ENCODE data around the gene MRPL10. TPM values are rescaled to one million over a fixed set of nuclear protein-coding genes. Genes with fewer than 3 reads are reported as not detected.
A peak's percentile ranks its signal among the peaks of the same experiment; 100 is the strongest.

MRPL10 gene
- total RNA-seq, 4 donors from 2014 or later, result 23.4 to 33.4 (median 29.9) TPM

- Histone ChIP-seq H3K4me1 (peaks cover 0 to 18% (median 3%) of the 10 kb centered on the region in 4 donors), H3K36me3 (peaks cover 0 to 94% (median 31%) of the 10 kb centered on the region in 3 donors), H3K4me3 (no peak overlapping the region), H3K9me3 (no peaks in the 10 kb centered on the region), H3K27me3 (no peaks in the 10 kb centered on the region), H3K27ac (peak overlapping the region in 2 of 4 donors; percentile 25 to 57)
- 53 to 58% methylated on average over 9 of the region's 9 CpGs for WGBS, 2 donors
- TF ChIP-seq POLR2A (IDR thresholded peaks at IDR 0.05), result no peak
- TF ChIP-seq, protein P1, sequence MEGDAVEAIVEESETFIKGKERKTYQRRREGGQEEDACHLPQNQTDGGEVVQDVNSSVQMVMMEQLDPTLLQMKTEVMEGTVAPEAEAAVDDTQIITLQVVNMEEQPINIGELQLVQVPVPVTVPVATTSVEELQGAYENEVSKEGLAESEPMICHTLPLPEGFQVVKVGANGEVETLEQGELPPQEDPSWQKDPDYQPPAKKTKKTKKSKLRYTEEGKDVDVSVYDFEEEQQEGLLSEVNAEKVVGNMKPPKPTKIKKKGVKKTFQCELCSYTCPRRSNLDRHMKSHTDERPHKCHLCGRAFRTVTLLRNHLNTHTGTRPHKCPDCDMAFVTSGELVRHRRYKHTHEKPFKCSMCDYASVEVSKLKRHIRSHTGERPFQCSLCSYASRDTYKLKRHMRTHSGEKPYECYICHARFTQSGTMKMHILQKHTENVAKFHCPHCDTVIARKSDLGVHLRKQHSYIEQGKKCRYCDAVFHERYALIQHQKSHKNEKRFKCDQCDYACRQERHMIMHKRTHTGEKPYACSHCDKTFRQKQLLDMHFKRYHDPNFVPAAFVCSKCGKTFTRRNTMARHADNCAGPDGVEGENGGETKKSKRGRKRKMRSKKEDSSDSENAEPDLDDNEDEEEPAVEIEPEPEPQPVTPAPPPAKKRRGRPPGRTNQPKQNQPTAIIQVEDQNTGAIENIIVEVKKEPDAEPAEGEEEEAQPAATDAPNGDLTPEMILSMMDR (IDR thresholded peaks at IDR 0.05), result no peak
- TF ChIP-seq EP300 (IDR thresholded peaks at IDR 0.05), result no peak
- DNase-seq (ENCODE audit: low spot score in 2 of 2), result no peak
Measured at GRCh38 chr17:47810901-47811635, 20.3 kb downstream of the MRPL10 start.

DNA sequence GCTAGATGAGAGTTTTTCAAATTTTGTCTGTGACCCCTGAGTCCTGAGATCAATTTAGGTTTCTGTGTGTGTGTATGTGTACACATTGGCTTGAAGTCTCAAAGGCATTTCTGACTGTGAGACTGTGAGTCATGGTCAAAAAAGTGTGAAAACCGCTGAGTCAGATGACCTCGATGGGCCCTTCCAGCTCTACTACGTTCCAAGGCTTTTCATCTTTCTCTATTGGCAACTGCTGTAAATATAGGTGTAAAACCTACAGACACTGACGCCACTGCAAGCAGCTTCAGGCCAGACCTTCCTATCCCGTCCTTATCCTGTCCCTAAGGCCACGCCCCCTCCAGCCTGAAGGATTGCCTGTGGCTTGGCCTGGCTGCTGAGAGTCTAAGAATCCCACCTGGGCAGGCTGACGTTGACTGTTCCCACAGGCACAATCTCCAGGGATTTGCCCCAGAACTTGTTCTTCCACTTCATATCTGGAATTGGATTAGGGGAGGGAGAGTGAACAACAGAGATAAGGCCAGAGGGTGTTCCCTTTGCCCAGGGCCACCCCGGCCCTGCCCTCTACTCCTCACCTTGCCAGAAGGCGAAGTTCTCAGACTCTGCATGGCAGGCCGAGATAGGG is 21.0 kb downstream of the MRPL10 start:
- DNase-seq (ENCODE audit: low spot score in 2 of 2), result no peak
- no peak overlapping the region for H3K4me3 ChIP-seq
- peak overlapping the region in 2 of 4 donors; percentile 16 to 57 for H3K27ac ChIP-seq
- H3K27me3 ChIP-seq, result no peaks in the 10 kb centered on the region
- H3K4me1 ChIP-seq, result peaks cover 0 to 18% (median 3%) of the 10 kb centered on the region in 4 donors
- peaks cover 0 to 89% (median 29%) of the 10 kb centered on the region in 3 donors for H3K36me3 ChIP-seq
- TF ChIP-seq POLR2A (IDR thresholded peaks at IDR 0.05) (no peak), EP300 (IDR thresholded peaks at IDR 0.05) (no peak)
- TF ChIP-seq, protein P1 (IDR thresholded peaks at IDR 0.05), result no peak
- 58 to 69% methylated on average over 10 of the region's 10 CpGs for WGBS, 2 donors
- no peaks in the 10 kb centered on the region for H3K9me3 ChIP-seq

GRCh38 chr17:47808830-47809480 is 22.4 kb downstream of the MRPL10 start:
- no peaks in the 10 kb centered on the region for H3K27me3 ChIP-seq
- no peak for DNase-seq (ENCODE audit: low spot score in 2 of 2)
- H3K4me3 ChIP-seq, result no peak overlapping the region
- H3K4me1 ChIP-seq, result peaks cover 0 to 18% (median 3%) of the 10 kb centered on the region in 4 donors
- H3K9me3 ChIP-seq, result no peaks in the 10 kb centered on the region
- peaks cover 0 to 75% (median 28%) of the 10 kb centered on the region in 3 donors for H3K36me3 ChIP-seq
- no peak overlapping the region for H3K27ac ChIP-seq
- TF ChIP-seq POLR2A (IDR thresholded peaks at IDR 0.05), result no peak
- TF ChIP-seq, protein P1 (IDR thresholded peaks at IDR 0.05), result no peak
- TF ChIP-seq EP300 (IDR thresholded peaks at IDR 0.05), result no peak
- WGBS, 2 donors, result 97 to 98% methylated on average over 5 to 14 of the region's 22 CpGs

DNA sequence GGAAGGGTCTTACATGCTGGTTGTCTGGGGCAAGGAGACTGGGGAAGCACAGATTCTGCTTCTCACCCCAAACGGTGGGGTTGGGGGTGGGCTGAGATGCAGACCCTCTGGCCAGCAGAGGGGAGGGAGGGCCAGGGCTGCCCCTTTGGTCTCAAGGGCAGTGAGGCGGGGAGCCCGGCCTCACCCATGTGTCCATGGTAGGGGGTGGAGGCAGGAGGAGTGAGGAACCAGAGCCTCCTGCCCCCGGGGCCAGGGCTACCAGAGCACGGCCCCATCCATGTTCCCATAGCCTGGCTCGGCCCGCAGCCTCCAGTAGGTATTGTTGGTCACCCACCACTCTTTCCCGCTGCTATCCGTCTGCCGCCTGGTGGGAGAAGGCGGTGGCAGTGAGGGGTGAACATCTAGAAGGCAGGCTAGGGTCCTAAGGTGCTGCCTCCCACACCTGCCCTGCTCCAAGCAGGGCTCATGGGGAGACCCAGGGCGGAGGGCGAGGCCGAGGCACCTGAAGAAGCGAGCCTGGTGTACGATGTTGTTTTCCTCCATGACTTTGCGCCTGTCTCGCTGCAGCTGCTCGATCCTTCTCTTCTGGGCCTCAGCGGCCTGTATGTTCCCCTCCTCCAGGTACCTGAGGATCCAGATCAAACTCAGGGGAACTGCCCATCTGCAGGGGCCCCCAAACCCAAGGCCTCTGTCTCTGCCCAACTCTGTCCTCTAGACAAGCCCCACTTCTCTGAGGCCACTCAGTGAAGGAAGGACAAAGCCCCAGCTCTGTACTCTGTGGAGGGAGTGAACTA is 23.1 kb downstream of the MRPL10 start:
- Histone ChIP-seq H3K9me3 (no peaks in the 10 kb centered on the region), H3K4me1 (peaks cover 0 to 18% (median 3%) of the 10 kb centered on the region in 4 donors), H3K36me3 (peaks cover 0 to 68% (median 21%) of the 10 kb centered on the region in 3 donors), H3K27ac (no peak overlapping the region), H3K4me3 (no peak overlapping the region), H3K27me3 (no peaks in the 10 kb centered on the region)
- DNase-seq (ENCODE audit: low spot score in 2 of 2), result no peak
- TF ChIP-seq EP300 (IDR thresholded peaks at IDR 0.05), result no peak
- 89 to 92% methylated on average over 20 of the region's 20 CpGs for WGBS, 2 donors

- WGBS, 2 donors, result 82 to 87% methylated on average over 10 to 11 of the region's 11 CpGs
- DNase-seq (ENCODE audit: low spot score in 2 of 2), result no peak
- TF ChIP-seq, protein P1 (IDR thresholded peaks at IDR 0.05), result no peak
- TF ChIP-seq POLR2A (IDR thresholded peaks at IDR 0.05) (no peak), EP300 (IDR thresholded peaks at IDR 0.05) (no peak)
- H3K4me1 ChIP-seq, result peaks cover 0 to 18% (median 3%) of the 10 kb centered on the region in 4 donors
- peaks cover 0 to 60% (median 21%) of the 10 kb centered on the region in 3 donors for H3K36me3 ChIP-seq
- no peaks in the 10 kb centered on the region for H3K27me3 ChIP-seq
- H3K4me3 ChIP-seq, result no peak overlapping the region
- no peak overlapping the region for H3K27ac ChIP-seq
- no peaks in the 10 kb centered on the region for H3K9me3 ChIP-seq
Measured at GRCh38 chr17:47807421-47807820, 23.9 kb downstream of the MRPL10 start.

Data from tibial nerve (tissue), 4 donors.